Parathyroid adenoma (tissue), 2 donors: Measurements from ENCODE around the gene C17orf50.

Source experiments
- H2AFZ ChIP-seq: fragments of 300-600 bp; sonication (generic); one replicate; pipeline ENCODE4 v1.7.0; 2017; ENCODE audit warnings: antibody characterized with exemption, mild to moderate bottlenecking
- H3K27ac ChIP-seq: fragments of 300-600 bp; sonication (generic); one replicate; pipeline ENCODE4 v1.7.0; 2017
- H3K27me3 ChIP-seq: fragments of 300-600 bp; sonication (generic); one replicate; pipeline ENCODE4 v1.7.0; 2017; ENCODE audit warnings: low read length; ENCODE audit not compliant: control insufficient read depth, insufficient read depth
- H3K36me3 ChIP-seq: fragments of 300-600 bp; sonication (generic); one replicate; pipeline ENCODE4 v1.7.0; 2017; ENCODE audit warnings: low read length; ENCODE audit not compliant: control insufficient read depth, insufficient read depth
- H3K4me1 ChIP-seq: fragments of 300-600 bp; sonication (generic); one replicate; pipeline ENCODE4 v1.7.0; 2017; ENCODE audit warnings: control low read depth
- H3K4me2 ChIP-seq: fragments of 300-600 bp; sonication (generic); one replicate; pipeline ENCODE4 v1.7.0; 2017; ENCODE audit warnings: low read length
- H3K4me3 ChIP-seq: fragments of 300-600 bp; sonication (generic); one replicate; pipeline ENCODE4 v1.7.0; 2017; ENCODE audit warnings: low read depth, low read length
- H3K79me2 ChIP-seq: fragments of 300-600 bp; sonication (generic); one replicate; pipeline ENCODE4 v1.7.0; 2017; ENCODE audit warnings: control low read depth
- H3K9ac ChIP-seq: fragments of 300-600 bp; sonication (generic); one replicate; pipeline ENCODE4 v1.7.0; 2017; ENCODE audit warnings: mild to moderate bottlenecking
- H3K9me3 ChIP-seq: fragments of 300-600 bp; sonication (generic); one replicate; pipeline ENCODE4 v1.7.0; 2017; ENCODE audit warnings: low read length; ENCODE audit not compliant: control insufficient read depth
- CTCF ChIP-seq: fragments of 300-600 bp; sonication (generic); IDR thresholded peaks from one replicate; pipeline ENCODE4 v1.7.0; 2017; ENCODE audit warnings: antibody characterized with exemption, mild to moderate bottlenecking
- donor health status: primary hyperparathyroidism.

Gene C17orf50

DNA sequence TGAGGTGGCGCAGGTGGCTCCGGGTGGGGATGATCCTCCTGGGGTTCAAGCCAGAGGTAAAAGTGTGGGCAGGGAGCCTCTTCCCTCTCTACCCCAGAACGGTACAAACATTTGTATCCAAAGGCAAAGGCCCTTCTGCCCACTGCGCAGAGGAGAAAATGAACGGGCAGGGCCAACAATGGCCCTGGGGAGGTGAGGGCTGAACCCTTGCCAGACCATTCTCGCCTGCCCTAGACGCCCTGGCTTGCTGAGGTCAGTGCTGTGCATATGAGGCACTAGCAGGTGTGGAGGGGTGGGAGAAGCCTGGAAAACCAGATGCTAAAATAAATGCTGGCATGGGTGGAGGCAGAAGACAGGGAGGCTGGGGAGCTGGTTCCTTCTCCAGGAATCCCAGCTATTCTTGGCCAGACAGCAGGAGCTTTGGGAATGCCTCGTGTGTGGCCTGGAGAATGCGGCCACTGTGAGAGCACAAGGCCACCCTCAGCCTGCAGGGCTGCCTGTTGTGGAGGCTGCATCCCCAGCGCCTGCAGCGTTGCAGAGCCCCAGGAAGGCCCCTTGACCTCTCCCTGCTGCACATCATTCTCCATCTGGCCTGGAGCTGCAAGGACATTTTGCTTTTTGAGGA, 4.5 kb downstream of the C17orf50 start:
- Histone ChIP-seq H3K9me3 (no peaks in the 10 kb centered on the region), H3K27ac (no peak overlapping the region), H3K27me3 (no peaks in the 10 kb centered on the region), H3K9ac (no peak overlapping the region), H3K36me3 (no peaks in the 10 kb centered on the region), H3K79me2 (no peaks in the 10 kb centered on the region), H3K4me2 (no peak overlapping the region), H3K4me1 (no peaks in the 10 kb centered on the region), H3K4me3 (no peak overlapping the region), H2AFZ (no peak overlapping the region)
- TF ChIP-seq CTCF, result no peak

GRCh38 chr17:35765756-35766488, 5.2 kb downstream of the C17orf50 start:
- no peaks in the 10 kb centered on the region for H3K79me2 ChIP-seq
- no peaks in the 10 kb centered on the region for H3K4me1 ChIP-seq
- H3K4me3 ChIP-seq, result no peak overlapping the region
- H3K27me3 ChIP-seq, result no peaks in the 10 kb centered on the region
- no peak overlapping the region for H2AFZ ChIP-seq
- H3K27ac ChIP-seq, result no peak overlapping the region
- TF ChIP-seq CTCF, result no peak
- H3K36me3 ChIP-seq, result no peaks in the 10 kb centered on the region
- no peaks in the 10 kb centered on the region for H3K9me3 ChIP-seq
- H3K9ac ChIP-seq, result no peak overlapping the region
- no peak overlapping the region for H3K4me2 ChIP-seq

GRCh38 chr17:35766489-35766877, 5.8 kb downstream of the C17orf50 start:
- no peaks in the 10 kb centered on the region for H3K9me3 ChIP-seq
- no peak overlapping the region for H2AFZ ChIP-seq
- H3K36me3 ChIP-seq, result no peaks in the 10 kb centered on the region
- H3K27ac ChIP-seq, result no peak overlapping the region
- no peaks in the 10 kb centered on the region for H3K4me1 ChIP-seq
- H3K4me2 ChIP-seq, result no peak overlapping the region
- no peak overlapping the region for H3K4me3 ChIP-seq
- H3K27me3 ChIP-seq, result no peaks in the 10 kb centered on the region
- H3K9ac ChIP-seq, result no peak overlapping the region
- H3K79me2 ChIP-seq, result no peaks in the 10 kb centered on the region
- no peak for TF ChIP-seq CTCF

DNA sequence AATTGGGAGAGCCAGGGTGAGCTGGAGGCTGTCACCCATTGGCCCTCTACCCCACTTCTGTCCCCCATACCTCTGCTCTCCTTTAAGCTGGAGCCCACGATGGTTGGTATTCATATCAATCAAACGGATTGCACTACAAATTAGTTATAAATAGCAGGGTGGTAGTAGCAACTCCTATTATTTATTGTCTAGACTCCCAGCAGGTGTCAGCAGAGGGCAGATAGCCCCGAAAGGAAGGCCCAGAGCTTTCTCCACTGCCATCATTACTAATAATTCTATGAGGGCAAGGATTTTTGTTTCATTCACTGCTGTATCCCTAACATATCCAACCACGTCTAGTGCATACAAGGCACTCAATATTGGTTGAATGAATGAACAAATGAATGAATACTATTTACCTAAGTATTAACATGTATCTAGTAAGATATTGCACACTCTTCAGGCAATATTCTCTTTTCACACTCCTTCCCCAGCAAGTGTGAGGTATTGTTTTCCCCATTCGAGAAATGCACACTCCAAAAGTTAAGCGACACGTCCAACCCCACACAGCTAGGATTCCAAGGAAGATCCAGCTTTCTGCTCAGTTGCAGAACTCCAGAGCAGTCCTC, 6.3 kb downstream of the C17orf50 start:
- Histone ChIP-seq H2AFZ (no peak overlapping the region), H3K9ac (no peak overlapping the region), H3K4me1 (no peaks in the 10 kb centered on the region), H3K27ac (no peak overlapping the region), H3K79me2 (no peaks in the 10 kb centered on the region), H3K9me3 (no peaks in the 10 kb centered on the region), H3K27me3 (no peaks in the 10 kb centered on the region), H3K36me3 (no peaks in the 10 kb centered on the region), H3K4me3 (no peak overlapping the region), H3K4me2 (no peak overlapping the region)
- peak; percentile 73 for TF ChIP-seq CTCF
